ENCODE results near the gene FCF1.

The FCF1 gene

GRCh38 chr14:74733221-74733620 is 20.3 kb downstream of the FCF1 start:
- Histone ChIP-seq H3K27ac (no peak overlapping the region), H3K36me3 (peaks cover 53 to 69% (median 58%) of the 10 kb centered on the region in 3 donors), H3K4me3 (no peak overlapping the region), H3K27me3 (no peaks in the 10 kb centered on the region), H3K4me1 (no peaks in the 10 kb centered on the region), H3K9me3 (no peaks in the 10 kb centered on the region)
- intact Hi-C loops (cut with DNase I; ENCODE audit: low total_unique reads) = no loop called here
- no peak for DNase-seq
- TF ChIP-seq, protein P1, sequence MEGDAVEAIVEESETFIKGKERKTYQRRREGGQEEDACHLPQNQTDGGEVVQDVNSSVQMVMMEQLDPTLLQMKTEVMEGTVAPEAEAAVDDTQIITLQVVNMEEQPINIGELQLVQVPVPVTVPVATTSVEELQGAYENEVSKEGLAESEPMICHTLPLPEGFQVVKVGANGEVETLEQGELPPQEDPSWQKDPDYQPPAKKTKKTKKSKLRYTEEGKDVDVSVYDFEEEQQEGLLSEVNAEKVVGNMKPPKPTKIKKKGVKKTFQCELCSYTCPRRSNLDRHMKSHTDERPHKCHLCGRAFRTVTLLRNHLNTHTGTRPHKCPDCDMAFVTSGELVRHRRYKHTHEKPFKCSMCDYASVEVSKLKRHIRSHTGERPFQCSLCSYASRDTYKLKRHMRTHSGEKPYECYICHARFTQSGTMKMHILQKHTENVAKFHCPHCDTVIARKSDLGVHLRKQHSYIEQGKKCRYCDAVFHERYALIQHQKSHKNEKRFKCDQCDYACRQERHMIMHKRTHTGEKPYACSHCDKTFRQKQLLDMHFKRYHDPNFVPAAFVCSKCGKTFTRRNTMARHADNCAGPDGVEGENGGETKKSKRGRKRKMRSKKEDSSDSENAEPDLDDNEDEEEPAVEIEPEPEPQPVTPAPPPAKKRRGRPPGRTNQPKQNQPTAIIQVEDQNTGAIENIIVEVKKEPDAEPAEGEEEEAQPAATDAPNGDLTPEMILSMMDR (IDR thresholded peaks at IDR 0.05) = no peak

DNA sequence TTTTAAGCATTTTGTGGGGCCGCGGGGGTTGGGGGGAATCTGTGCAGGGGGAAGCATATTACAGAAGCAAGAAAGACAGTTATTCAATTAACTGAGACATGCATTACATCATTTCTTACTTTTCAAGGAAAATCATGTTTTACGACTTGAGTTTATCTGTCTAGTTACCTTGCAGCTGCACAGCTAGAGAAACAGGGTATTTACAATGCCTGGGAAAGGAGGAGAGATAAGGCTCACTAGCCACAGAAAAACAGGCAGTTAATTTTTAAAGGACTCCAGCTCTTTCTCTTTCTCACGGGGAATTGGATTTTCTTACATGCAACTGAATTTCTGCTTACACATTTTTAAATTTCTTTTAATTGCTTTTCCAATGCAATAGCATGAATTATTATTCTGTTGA is 22.2 kb downstream of the FCF1 start:
- Histone ChIP-seq H3K9me3 (no peaks in the 10 kb centered on the region), H3K36me3 (peaks cover 57 to 85% (median 76%) of the 10 kb centered on the region in 3 donors), H3K27ac (no peak overlapping the region), H3K4me3 (no peak overlapping the region), H3K27me3 (no peaks in the 10 kb centered on the region), H3K4me1 (no peaks in the 10 kb centered on the region)
- intact Hi-C loops (cut with DNase I; ENCODE audit: low total_unique reads) = no loop called here
- TF ChIP-seq, protein P1 (IDR thresholded peaks at IDR 0.05) = no peak
- DNase-seq = no peak

- intact Hi-C loops (cut with DNase I; ENCODE audit: low total_unique reads) = no loop called here
- Histone ChIP-seq H3K4me1 (no peaks in the 10 kb centered on the region), H3K36me3 (peaks cover 44 to 71% (median 66%) of the 10 kb centered on the region in 3 donors)
Measured at GRCh38 chr14:74737753-74738325, 24.9 kb downstream of the FCF1 start.

DNA sequence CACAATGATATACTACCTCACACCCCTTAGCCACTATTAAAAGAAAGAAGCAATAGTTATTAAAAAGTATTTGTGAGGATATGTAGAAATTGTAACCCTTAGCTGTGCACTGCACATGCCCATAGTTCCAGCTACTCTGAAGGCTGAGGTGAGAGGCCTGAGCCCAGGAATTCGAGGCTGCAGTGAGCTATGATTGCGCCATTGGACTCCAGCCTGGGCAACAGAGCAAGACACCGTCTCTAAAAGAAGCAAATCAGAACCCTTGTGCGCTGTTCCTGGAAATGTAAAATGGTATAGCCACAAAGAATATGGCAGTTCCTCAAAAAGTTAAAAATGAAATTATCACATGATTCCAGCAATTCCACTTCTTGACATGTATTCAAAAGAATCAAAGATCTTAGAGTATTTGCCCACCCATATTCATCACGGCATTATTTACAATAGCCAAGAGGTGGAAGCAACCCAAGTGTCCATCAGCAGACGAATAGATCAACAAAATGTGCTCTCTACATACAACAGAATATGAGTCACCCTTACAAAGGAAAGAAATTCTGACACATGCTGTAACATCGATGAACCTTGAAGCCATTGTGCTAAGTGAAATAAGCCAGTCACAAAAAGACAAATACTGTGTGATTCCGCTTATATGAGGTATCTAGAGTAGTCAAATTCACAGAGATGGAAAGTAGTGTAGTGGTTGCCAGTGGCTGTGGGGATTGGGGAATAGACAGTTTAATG is 26.5 kb downstream of the FCF1 start:
- TF ChIP-seq, protein P1 (IDR thresholded peaks at IDR 0.05) = no peak
- no peak overlapping the region for H3K27ac ChIP-seq
- no peaks in the 10 kb centered on the region for H3K27me3 ChIP-seq
- no peaks in the 10 kb centered on the region for H3K9me3 ChIP-seq
- H3K4me1 ChIP-seq = no peaks in the 10 kb centered on the region
- H3K4me3 ChIP-seq = no peak overlapping the region
- intact Hi-C loops (cut with DNase I; ENCODE audit: low total_unique reads) = no loop called here
- peaks cover 31 to 55% (median 51%) of the 10 kb centered on the region in 3 donors for H3K36me3 ChIP-seq
- no peak for DNase-seq

More at GRCh38 chr14:74737753-74738325, 24.9 kb downstream of the FCF1 start:
- DNase-seq = no peak
- Histone ChIP-seq H3K9me3 (no peaks in the 10 kb centered on the region), H3K27me3 (no peaks in the 10 kb centered on the region), H3K4me3 (no peak overlapping the region), H3K27ac (no peak overlapping the region)
- TF ChIP-seq, protein P1 (IDR thresholded peaks at IDR 0.05) = no peak

DNA sequence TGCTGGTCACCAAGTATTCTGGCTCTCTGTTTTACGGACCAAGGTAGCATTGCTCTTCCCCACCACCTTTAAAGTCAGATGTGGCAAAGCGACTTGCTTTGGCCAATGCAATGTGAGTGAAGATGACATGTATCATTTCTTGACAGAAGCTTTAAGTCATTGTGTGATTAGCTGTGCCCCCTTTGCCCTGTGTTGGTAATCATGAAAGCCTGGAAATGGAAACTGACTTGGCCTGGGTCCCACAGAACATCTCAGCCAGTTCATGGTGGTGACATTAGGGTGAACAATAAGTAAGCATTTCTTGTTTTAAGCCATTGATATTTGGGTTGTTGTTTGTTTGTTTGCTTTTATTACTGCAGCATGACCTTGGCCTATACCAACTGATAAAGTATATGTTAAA is 34.3 kb downstream of the FCF1 start:
- Histone ChIP-seq H3K9me3 (no peaks in the 10 kb centered on the region), H3K36me3 (no peaks in the 10 kb centered on the region), H3K27ac (no peak overlapping the region), H3K27me3 (no peaks in the 10 kb centered on the region), H3K4me3 (no peak overlapping the region), H3K4me1 (no peaks in the 10 kb centered on the region)
- TF ChIP-seq, protein P1 (IDR thresholded peaks at IDR 0.05) = no peak
- no peak for DNase-seq
- intact Hi-C loops (cut with DNase I; ENCODE audit: low total_unique reads) = no loop called here

Data from tibial artery (tissue), 4 donors.